GM18520 (cell line): ENCODE results near the gene SIRT5.

Experiments
- ATAC-seq: cut with Tn5 transposase; IDR thresholded peaks from one replicate; pipeline ENCODE4 v1.9.1; 2021; ENCODE audit not compliant: unreplicated experiment

Gene SIRT5

DNA sequence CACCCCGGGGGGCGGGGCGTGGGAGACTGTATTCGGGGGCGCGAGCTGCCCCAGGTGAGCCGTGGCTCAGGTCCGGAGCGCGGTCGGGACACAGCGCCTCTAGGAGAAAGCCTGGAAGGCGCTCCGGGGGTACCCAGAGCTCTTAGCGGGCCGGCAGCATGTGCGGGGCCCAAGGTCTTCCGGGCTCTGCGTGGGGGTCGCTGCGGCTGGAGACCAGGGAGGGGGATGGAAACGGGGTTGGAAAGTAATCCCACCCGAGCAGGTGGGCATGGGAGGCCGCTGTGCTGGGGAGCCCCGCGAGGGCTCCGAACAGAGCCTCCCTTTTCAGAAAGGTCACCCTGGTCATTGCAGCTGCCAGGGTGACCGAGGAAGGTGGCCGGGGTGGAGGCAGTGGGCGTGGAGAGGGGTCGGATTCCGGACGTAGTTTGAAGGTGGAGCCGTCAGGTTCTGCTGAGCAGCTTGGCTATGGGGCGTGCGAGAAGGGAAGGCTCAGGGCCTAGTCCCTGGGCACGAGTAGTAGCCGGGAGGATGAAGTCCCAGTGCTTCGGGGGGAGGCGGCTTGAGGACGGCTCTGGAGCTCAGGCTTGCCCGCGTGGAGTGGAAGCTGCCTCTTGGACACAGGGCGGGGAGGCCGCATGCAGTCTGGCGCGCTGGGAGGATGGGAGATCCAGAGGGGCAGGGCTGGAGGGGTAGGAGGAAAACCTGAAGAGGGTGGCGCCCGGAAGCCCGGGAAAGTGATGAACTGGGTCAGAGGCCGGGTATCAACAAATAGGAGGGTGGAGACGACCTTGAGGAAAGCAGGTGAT is at the start of gene SIRT5:
Gene SIRT5, plus strand, starts transcription at position 31 of the 806 bp plus-strand sequence. CDS start 9,510 bp downstream, outside the sequence.
- ATAC-seq = peak; percentile 42

DNA sequence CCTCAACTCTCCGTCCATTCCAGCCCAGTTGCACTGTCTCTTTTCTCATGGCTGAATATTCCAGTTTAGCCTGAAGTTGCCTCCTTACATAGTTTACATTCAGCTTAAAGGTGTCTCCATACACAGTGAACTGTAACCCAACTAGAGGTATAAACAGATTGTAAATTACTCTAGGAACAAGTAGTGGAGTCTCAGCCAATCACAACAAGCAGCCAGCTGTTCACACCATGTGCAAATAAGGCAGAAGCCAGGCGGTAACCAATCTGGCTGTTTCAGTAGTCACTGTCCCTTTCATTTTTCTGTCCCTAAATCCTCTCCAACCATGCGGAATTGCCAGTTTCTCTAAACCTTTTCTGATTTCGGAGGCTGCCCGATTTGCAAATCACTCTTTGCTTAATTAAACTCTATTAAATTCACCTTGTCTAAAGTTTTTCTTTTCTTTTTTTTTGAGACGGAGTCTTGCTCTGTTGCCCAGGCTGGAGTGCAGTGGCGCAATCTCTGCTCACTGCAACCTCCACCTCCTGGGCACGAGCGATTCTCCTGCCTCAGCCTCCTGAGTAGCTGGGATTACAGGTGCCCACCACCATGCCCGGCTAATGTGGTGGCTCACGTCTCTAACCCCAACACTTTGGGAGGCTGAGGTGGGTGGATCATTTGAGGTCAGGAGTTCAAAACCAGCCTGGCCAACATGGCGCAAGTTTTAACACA is 49.4 kb upstream of the SIRT5 start:
- no peak for ATAC-seq

DNA sequence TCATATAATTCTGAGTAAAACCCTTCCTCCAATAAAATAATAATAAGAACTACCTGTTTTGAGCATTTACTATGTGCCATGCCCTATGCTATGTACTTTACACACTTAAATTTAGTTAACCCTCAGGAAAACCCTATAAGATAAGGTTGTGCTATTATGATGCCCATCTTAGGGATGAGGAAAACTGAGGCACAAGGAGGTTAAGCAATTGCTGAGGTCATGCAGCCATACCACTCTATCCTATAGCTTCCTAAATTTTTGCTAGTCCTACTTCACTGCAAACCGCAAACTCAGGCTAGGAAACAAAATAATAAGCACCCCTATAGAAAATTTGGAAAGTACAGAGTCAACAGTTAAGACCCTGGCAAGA is 48.1 kb upstream of the SIRT5 start:
- ATAC-seq = no peak

DNA sequence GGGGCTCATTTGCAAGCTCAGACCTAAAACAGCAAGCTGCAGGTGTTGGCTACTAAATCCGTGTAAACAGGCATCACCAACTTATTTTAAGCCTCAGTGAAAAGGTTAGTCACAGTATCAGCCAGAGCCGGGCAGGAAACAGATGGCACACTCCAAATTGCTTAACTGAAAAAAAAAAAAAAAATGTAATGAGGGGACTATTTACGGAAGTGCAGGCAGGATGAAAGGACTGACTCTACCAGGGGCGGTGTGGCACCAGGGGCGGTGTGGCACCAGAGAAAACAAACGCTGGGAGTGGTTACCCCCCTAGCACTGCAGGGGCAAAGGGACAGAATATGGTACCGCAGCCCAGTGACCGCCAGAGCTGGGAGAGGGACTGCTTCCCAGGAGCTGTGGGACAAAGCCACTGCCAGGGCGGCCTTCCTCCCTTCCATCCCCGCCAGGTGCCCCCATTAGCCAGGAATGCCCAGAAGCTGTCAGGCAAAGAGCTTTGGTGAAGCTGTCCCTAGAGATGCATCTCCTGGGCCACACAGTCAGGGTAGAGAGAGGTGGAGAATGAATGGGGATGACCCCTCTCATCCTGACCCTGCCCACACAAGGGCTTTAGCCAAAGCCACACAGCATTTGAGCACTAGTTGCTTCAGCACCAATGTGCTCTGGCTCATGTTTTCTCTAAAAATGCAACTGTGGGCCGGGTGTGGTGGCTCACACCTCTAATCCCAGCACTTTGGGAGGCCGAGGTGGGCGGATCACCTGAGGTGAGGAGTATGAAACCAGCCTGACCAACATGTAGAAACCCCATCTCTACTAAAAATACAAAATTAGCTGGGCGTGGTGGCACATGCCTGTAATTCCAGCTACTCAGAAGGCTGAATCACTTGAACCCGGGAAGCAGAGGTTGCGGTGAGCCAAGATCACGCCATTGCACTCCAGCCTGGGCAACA is 47.4 kb upstream of the SIRT5 start:
- ATAC-seq = no peak

GRCh38 chr6:13527671-13528056 is 46.7 kb upstream of the SIRT5 start:
- ATAC-seq = no peak

DNA sequence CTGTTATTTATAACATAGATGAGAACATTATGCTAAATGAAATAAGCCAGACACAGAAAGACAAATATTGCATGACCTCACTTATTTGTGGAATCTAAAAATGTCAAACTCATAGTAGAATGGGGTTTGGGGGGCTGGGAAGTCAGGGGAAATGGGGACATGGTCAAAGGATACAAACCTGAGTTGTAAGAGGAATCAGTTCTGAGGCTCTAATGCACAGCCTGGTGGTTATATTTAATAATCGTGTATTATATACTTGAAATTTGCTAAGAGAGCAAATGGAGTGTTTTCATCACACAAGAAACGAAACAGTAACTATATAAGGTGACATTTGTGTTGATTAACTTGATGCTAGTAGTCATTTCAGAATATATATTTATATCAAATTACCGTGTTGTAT is 46.2 kb upstream of the SIRT5 start:
- no peak for ATAC-seq

DNA sequence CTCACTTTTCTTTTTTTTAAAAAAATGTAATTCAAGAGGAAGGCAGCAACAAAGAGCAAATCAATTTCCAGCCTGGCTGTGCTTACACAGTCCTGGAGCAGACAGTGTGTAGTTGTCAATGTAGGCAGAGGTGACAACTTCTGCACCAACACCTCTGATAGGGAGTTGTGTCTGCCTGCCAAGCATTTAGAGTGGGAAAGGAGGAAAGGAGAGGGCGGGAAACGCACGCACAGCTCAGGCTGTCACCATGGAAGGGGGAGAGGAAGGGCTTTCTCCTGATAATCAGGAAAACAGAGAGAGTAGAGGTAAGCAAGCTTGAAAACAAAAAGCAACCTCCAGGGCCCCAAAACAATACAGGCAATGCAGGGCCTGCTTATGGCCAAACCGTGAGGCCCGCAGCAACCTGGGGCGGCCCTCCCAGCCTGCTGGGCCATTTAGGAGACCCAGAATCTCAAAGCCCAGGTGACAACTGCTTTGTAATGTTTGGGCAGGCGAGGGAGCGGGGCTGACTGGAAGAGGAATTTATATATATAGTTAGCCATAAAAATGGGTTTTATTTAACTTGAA is 45.5 kb upstream of the SIRT5 start:
- ATAC-seq = no peak

GRCh38 chr6:13531956-13532355 is 42.4 kb upstream of the SIRT5 start:
- ATAC-seq = no peak

GRCh38 chr6:13534536-13534935 is 39.9 kb upstream of the SIRT5 start:
- no peak for ATAC-seq

GRCh38 chr6:13535306-13535705 is 39.1 kb upstream of the SIRT5 start:
- ATAC-seq = no peak

GRCh38 chr6:13536796-13537526 is 37.4 kb upstream of the SIRT5 start:
- ATAC-seq = no peak

DNA sequence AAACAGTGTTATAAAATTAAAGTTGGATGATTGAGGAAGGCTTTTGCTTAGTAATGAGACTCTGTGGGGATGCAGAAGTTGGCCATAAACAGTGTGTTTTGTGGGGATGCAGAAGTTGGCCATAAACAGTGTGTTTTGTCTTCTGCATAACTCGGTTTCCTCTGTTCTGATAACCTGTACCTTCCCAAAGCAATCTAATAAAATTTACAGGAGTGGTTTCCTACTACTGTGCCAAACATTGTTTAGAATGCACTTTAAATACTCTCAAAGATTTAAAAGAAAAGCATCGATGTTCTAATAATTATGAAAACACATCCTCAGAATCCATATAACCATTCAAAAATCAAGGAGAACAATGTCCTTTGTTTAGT is 36.9 kb upstream of the SIRT5 start:
- no peak for ATAC-seq

DNA sequence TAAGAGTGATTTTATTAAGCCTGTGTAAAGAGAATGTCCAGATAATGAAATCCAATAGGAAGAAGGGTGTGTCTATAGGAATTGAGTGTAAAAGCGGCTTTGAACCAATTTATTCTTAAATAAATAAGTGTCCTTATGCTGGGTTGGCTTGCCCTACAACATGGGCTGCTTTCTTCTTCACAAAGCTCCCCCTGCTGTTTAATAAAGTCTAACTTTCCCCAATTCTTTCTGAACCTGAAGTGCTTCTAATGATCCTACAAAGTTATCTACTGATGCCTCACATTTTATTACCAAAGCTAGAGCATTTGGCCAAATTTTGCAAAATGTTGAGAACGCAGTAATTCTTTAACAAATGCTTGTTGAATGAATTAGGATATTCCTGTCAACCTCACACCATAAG is 36.3 kb upstream of the SIRT5 start:
- ATAC-seq = no peak

- no peak for ATAC-seq
Measured at GRCh38 chr6:13538600-13538999, 35.8 kb upstream of the SIRT5 start.

GRCh38 chr6:13539572-13539971 is 34.8 kb upstream of the SIRT5 start:
- no peak for ATAC-seq

DNA sequence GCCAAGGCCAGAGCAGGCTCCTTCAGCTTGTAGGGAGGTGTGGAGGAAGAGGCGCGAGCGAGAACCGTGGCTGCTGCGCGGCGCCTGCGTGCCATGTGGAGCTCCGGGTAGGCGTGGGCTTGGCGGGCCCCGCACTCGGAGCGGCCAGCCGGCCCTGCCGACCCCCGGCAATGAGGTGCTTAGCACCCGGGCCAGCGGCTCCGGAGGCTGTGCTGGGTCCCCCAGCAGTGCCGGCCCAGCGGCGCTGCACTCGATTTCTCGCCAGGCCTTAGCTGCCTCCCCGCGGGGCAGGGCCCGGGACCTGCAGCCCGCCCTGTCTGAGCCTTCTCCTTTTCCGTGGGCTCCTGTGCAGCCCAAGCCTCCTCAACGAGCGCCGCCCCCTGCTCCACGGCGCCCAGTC is 32.9 kb upstream of the SIRT5 start:
- ATAC-seq = no peak

DNA sequence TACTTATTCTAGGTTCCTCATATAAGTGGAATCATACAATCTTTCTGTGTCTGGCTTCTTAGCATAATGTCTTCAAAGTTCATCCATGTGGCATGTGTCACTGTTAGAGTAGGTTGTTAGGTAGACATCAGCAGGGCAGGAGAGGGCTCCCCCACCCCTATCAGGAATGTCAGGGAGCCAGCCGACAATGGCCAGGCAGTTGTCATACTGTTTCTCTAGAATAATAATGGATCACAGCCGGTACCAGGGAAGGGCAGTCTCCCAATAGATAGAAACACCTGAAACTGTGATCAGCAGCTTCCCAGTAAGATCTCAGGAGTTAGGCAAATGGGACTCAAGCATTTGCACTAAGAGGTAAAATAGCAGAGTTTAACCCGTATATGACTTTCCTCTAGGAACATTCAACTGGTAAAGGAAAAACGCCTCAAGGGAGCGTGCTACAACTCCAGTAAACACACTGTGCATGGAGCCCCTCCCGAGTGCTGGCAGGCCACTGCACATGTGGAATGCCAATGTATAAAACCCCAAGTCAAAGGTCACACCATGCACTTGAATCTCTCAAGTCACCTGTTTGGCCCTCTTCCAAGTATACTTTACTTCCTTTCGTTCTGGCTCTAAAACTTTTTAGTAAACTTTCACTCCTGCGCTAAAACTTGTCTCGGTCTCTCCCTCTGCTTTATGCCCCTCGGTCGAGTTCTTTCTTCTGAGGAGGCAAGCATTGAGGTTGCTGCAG is 29.8 kb upstream of the SIRT5 start:
- ATAC-seq = no peak

DNA sequence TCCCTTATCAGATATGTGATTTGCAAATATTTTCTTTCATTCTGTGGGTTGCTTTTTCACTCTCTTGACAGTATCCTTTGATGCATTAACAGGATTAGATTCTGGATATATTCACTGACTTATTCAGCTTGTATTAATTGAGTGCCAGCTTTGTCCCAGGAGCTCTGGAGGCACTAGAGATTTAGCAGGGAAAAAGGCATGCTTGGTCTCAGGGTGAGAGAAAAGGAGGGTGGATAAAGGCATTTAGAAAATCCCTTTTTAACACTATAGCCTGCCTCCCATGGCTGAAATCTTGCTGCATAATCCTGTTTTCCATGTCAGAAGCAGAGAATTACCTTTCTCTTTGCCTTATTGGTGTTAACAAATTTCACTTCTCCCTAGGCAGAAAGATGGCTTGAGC is 28.5 kb upstream of the SIRT5 start:
- ATAC-seq = no peak

GRCh38 chr6:13548500-13549210 is 25.7 kb upstream of the SIRT5 start:
- no peak for ATAC-seq
